Neuronal stem cell (in vitro differentiated cells): Measurements from ENCODE around the gene SETD1A.
A peak's percentile ranks its signal among the peaks of the same experiment; 100 is the strongest.

Experiments used
- DNase-seq: peaks from one replicate; pipeline ENCODE4 v3.0.0-alpha.2; 2013; ENCODE audit warnings: low spot score
- H2AFZ ChIP-seq: one replicate; pipeline ENCODE4 v1.6.1; 2013; ENCODE audit warnings: mild to moderate bottlenecking, low read length, inconsistent platforms
- H2AK5ac ChIP-seq: 2 replicates; pipeline ENCODE4 v1.6.1; 2013; ENCODE audit warnings: low read depth, mild to moderate bottlenecking, inconsistent platforms, low read length, moderate library complexity, mixed read lengths
- H2BK120ac ChIP-seq: 2 replicates; pipeline ENCODE4 v1.6.1; 2013; ENCODE audit warnings: low read depth, mild to moderate bottlenecking, inconsistent platforms, low read length, moderate library complexity, mixed read lengths
- H2BK12ac ChIP-seq: one replicate; pipeline ENCODE4 v1.6.1; 2013; ENCODE audit warnings: low read length, inconsistent platforms
- H2BK15ac ChIP-seq: 2 replicates; pipeline ENCODE4 v1.6.1; 2013; ENCODE audit warnings: mild to moderate bottlenecking, low read length, inconsistent platforms, mixed read lengths
- H2BK5ac ChIP-seq: one replicate; pipeline ENCODE4 v1.6.1; 2013; ENCODE audit warnings: inconsistent platforms, mild to moderate bottlenecking, low read length, moderate library complexity
- H3K14ac ChIP-seq: one replicate; pipeline ENCODE4 v1.6.1; 2013; ENCODE audit warnings: low read length, inconsistent platforms
- H3K18ac ChIP-seq: 2 replicates; pipeline ENCODE4 v1.6.1; 2013; ENCODE audit warnings: low read length, inconsistent platforms
- H3K23ac ChIP-seq: 2 replicates; pipeline ENCODE4 v1.6.1; 2013; ENCODE audit warnings: low read depth, mild to moderate bottlenecking, mixed read lengths, low read length, inconsistent platforms; ENCODE audit not compliant: poor library complexity
- H3K27ac ChIP-seq: replicated peaks from 3 replicates; pipeline ENCODE4 v1.5.1; 2013; ENCODE audit warnings: low read length, inconsistent platforms
- H3K27me3 ChIP-seq, 3 experiments: 2 replicates each; pipeline ENCODE4 v1.6.1; 2013; ENCODE audit warnings: low read length in 3 of 3, mild to moderate bottlenecking in 2 of 3, inconsistent platforms in 1 of 3, low read depth in 1 of 3, mixed read lengths in 1 of 3, moderate library complexity in 1 of 3; ENCODE audit not compliant: control insufficient read depth in 3 of 3, insufficient read depth in 3 of 3
- H3K36me3 ChIP-seq, 2 donors: replicated peaks in 1 of 2; 2 replicates each; pipeline ENCODE4 v1.6.1; 2013; ENCODE audit warnings: low read length in 2 of 2; ENCODE audit not compliant: control insufficient read depth in 2 of 2, insufficient read depth in 2 of 2
- H3K4ac ChIP-seq: 2 replicates; pipeline ENCODE4 v1.6.1; 2013; ENCODE audit warnings: inconsistent platforms, mild to moderate bottlenecking, low read length, moderate library complexity
- H3K4me1 ChIP-seq, 2 donors: 1 replicate in 1 of 2; 2 replicates in 1 of 2; pipeline ENCODE4 v1.6.1; 2013; ENCODE audit warnings: low read length in 2 of 2, low read depth in 1 of 2; ENCODE audit not compliant: control insufficient read depth in 2 of 2, insufficient read depth in 1 of 2
- H3K4me2 ChIP-seq: one replicate; pipeline ENCODE4 v1.6.1; 2013; ENCODE audit warnings: mild to moderate bottlenecking, low read length, inconsistent platforms; ENCODE audit not compliant: insufficient read depth, poor library complexity, severe bottlenecking
- H3K4me3 ChIP-seq, 2 donors: 2 replicates each; pipeline ENCODE4 v1.5.1; 2013; ENCODE audit warnings: low read length in 2 of 2, mild to moderate bottlenecking in 2 of 2, inconsistent platforms in 1 of 2, moderate library complexity in 1 of 2
- H3K79me1 ChIP-seq: one replicate; pipeline ENCODE4 v1.6.1; 2013; ENCODE audit warnings: low read depth, mild to moderate bottlenecking, inconsistent platforms, low read length, moderate library complexity
- H3K9ac ChIP-seq: one replicate; pipeline ENCODE4 v1.6.1; 2013; ENCODE audit warnings: mild to moderate bottlenecking, low read depth, low read length, inconsistent platforms; ENCODE audit not compliant: poor library complexity
- H3K9me3 ChIP-seq, 2 donors: replicated peaks in 1 of 2; 2 replicates each; pipeline versions ENCODE3 to v1.6.1; 2013; ENCODE audit warnings: low read length in 2 of 2, mild to moderate bottlenecking in 2 of 2, inconsistent platforms in 1 of 2, low read depth in 1 of 2, mixed read lengths in 1 of 2, moderate library complexity in 1 of 2; ENCODE audit not compliant: control insufficient read depth in 2 of 2, insufficient read depth in 1 of 2
- H4K8ac ChIP-seq: one replicate; pipeline ENCODE4 v1.6.1; 2013; ENCODE audit warnings: low read depth, mild to moderate bottlenecking, inconsistent platforms, low read length, moderate library complexity
- H4K91ac ChIP-seq: one replicate; pipeline ENCODE4 v1.6.1; 2013; ENCODE audit warnings: low read length, low read depth, mild to moderate bottlenecking, inconsistent platforms; ENCODE audit not compliant: poor library complexity
- WGBS, 2 donors: extraction: QIAGEN DNeasy Blood & Tissue Kit; methylation state at CpG; one replicate each; pipeline ENCODE4 v1.1.7; 2013; ENCODE audit warnings: missing lambda C conversion rate in 2 of 2, mixed read lengths in 1 of 2; ENCODE audit not compliant: insufficient read length in 2 of 2, insufficient replicate concordance in 1 of 2; ENCODE audit errors: extremely low coverage in 2 of 2; 5-methylcytosine and 5-hydroxymethylcytosine counted together

SETD1A gene

GRCh38 chr16:30972872-30973271 is 15.3 kb downstream of the SETD1A start:
- DNase-seq: no peak

GRCh38 chr16:30974348-30974747 is 16.8 kb downstream of the SETD1A start:
- Histone ChIP-seq H2BK120ac (no peak overlapping the region), H3K4me2 (no peak overlapping the region), H3K18ac (no peak overlapping the region), H2AFZ (no peak overlapping the region), H3K9ac (no peak overlapping the region), H4K8ac (no peak overlapping the region), H3K4me3 (no peak overlapping the region), H3K27ac (no peak overlapping the region), H2BK12ac (no peak overlapping the region), H2BK15ac (no peak overlapping the region), H3K9me3 (no peaks in the 10 kb centered on the region), H3K27me3 (no peaks in the 10 kb centered on the region), H3K4ac (no peak overlapping the region), H4K91ac (no peak overlapping the region), H2AK5ac (no peak overlapping the region), H2BK5ac (no peak overlapping the region), H3K4me1 (no peaks in the 10 kb centered on the region), H3K14ac (no peak overlapping the region), H3K79me1 (peaks cover 3% of the 10 kb centered on the region), H3K23ac (no peak overlapping the region), H3K36me3 (peaks cover 69 to 94% of the 10 kb centered on the region in 2 donors)
- WGBS, 2 donors: no CpG with 5 or more reads among the region's 6 CpGs
- no peak for DNase-seq

More at GRCh38 chr16:30972872-30973271, 15.3 kb downstream of the SETD1A start:
- peak overlapping the region; percentile 72 for H3K9ac ChIP-seq
- no peak overlapping the region for H2BK120ac ChIP-seq
- no peak overlapping the region for H3K4ac ChIP-seq
- no peak overlapping the region for H3K4me2 ChIP-seq
- WGBS, 2 donors: no CpG with 5 or more reads among the region's 7 CpGs
- no peaks in the 10 kb centered on the region for H3K79me1 ChIP-seq
- H2BK12ac ChIP-seq: no peak overlapping the region
- H4K91ac ChIP-seq: no peak overlapping the region
- H4K8ac ChIP-seq: no peak overlapping the region
- H2BK15ac ChIP-seq: no peak overlapping the region
- H3K23ac ChIP-seq: no peak overlapping the region
- H3K36me3 ChIP-seq: peaks cover 65 to 96% of the 10 kb centered on the region in 2 donors
- H3K4me3 ChIP-seq: no peak overlapping the region
- H2AFZ ChIP-seq: no peak overlapping the region
- no peak overlapping the region for H3K18ac ChIP-seq
- H3K4me1 ChIP-seq: no peaks in the 10 kb centered on the region
- H3K14ac ChIP-seq: no peak overlapping the region
- H2AK5ac ChIP-seq: no peak overlapping the region
- H3K27me3 ChIP-seq: no peaks in the 10 kb centered on the region
- H2BK5ac ChIP-seq: no peak overlapping the region
- no peak overlapping the region for H3K27ac ChIP-seq
- no peaks in the 10 kb centered on the region for H3K9me3 ChIP-seq

DNA sequence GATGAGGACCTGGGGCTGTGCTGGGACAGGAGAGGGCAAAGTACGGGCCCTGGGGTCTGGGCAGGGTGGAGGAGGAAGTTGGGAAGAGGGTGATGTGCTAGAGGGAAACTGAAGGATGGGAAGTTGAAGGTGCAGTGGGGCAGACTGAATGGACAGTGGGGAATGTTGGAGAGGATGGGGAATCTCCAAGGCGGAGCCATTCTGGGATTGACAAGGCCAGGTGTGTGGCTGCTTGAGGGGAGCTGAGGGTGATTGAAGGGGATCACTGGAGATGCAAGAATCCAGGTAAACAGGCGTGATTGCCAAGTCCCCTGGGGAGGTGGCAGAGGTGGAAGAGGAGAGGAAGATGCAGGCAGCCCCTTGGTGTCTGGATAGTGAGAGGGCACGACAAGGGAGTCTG is 18.9 kb downstream of the SETD1A start:
- Histone ChIP-seq H3K9me3 (no peaks in the 10 kb centered on the region), H2BK12ac (no peak overlapping the region), H3K4ac (no peak overlapping the region), H2BK15ac (no peak overlapping the region), H2BK120ac (no peak overlapping the region), H3K79me1 (peaks cover 3% of the 10 kb centered on the region), H3K4me3 (no peak overlapping the region), H3K4me2 (no peak overlapping the region), H2BK5ac (no peak overlapping the region), H3K18ac (no peak overlapping the region), H4K8ac (no peak overlapping the region), H3K27me3 (no peaks in the 10 kb centered on the region), H3K4me1 (no peaks in the 10 kb centered on the region), H3K36me3 (peaks cover 71 to 94% of the 10 kb centered on the region in 2 donors), H2AK5ac (no peak overlapping the region), H3K14ac (no peak overlapping the region), H3K9ac (no peak overlapping the region), H3K23ac (no peak overlapping the region), H2AFZ (no peak overlapping the region), H4K91ac (no peak overlapping the region), H3K27ac (no peak overlapping the region)
- DNase-seq: no peak
- WGBS, 2 donors: no CpG with 5 or more reads among the region's 4 CpGs

DNA sequence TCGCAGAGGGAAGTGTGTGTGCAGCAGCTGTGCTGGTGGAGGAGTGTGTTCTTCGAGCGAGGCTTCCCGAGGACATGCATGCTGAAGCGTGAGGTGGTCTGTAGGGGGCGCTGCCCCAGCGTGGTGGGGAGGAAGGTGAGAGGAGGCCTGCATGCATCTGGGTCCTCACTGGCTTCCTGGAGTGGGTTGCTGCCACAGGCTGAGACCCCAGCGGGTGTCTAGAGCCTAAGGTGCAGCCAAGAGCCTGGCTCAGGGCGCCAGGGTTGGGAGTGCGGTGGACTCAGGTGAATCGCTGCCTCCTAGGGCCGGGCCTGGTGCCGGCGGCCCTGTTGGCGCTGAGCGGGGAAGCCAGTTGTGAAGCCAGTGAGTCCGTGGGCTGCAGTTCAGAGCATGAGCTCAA is 19.9 kb downstream of the SETD1A start:
- H2BK15ac ChIP-seq: no peak overlapping the region

More for the DNA sequence above, 19.9 kb downstream of the SETD1A start:
- Histone ChIP-seq H3K4me1 (no peaks in the 10 kb centered on the region), H3K4me2 (no peak overlapping the region), H2BK120ac (no peak overlapping the region), H3K14ac (no peak overlapping the region), H3K9ac (no peak overlapping the region), H3K27me3 (no peaks in the 10 kb centered on the region), H3K79me1 (peaks cover 3% of the 10 kb centered on the region), H4K8ac (no peak overlapping the region), H2AK5ac (no peak overlapping the region), H2AFZ (no peak overlapping the region), H2BK12ac (no peak overlapping the region), H3K36me3 (peaks cover 69 to 91% of the 10 kb centered on the region in 2 donors), H3K27ac (no peak overlapping the region), H4K91ac (no peak overlapping the region), H2BK5ac (no peak overlapping the region), H3K9me3 (no peaks in the 10 kb centered on the region), H3K23ac (no peak overlapping the region), H3K4me3 (no peak overlapping the region), H3K4ac (no peak overlapping the region), H3K18ac (no peak overlapping the region)
- DNase-seq: no peak
- no CpG with 5 or more reads among the region's 17 CpGs for WGBS, 2 donors
